ENCODE results near the gene SIRPB2. TPM values are rescaled to one million over a fixed set of nuclear protein-coding genes. Genes with fewer than 3 reads are reported as not detected.
"Not testable (repeated sequence)": the region's sequence is repeated elsewhere in the genome, so short reads cannot be mapped to it uniquely, and the experiment has no call there.

SIRPB2 gene
- polyA plus RNA-seq, 1 donor (not counting 4 experiments of a cell fraction or from before 2014, with no cell fraction given) = 1.6 TPM

- H2AFZ ChIP-seq (ENCODE audit: control insufficient read depth, low read length) = peak overlapping the region; percentile 36
- DNase-seq (ENCODE audit: low read depth, low spot score) = peak; percentile 96
- peak overlapping the region; percentile 78 for H3K9ac ChIP-seq (ENCODE audit: control insufficient read depth, extremely low read depth, insufficient read depth, low read length)
- FAIRE-seq = peak; percentile 95
- peak overlapping the region in 2 of 3 experiments; percentile 31 to 49 for H3K4me3 ChIP-seq (ENCODE audit: control insufficient read depth in 2 of 3, extremely low read depth in 1 of 3, insufficient read depth in 2 of 3, low read depth in 1 of 3, low read length in 3 of 3)
- H3K4me2 ChIP-seq (ENCODE audit: control insufficient read depth, extremely low read depth, insufficient read depth, low read depth, low read length) = peak overlapping the region; percentile 86
- H4K20me1 ChIP-seq (ENCODE audit: control insufficient read depth, extremely low read depth, insufficient read depth, low read length) = no peaks in the 10 kb centered on the region
- H3K27ac ChIP-seq (ENCODE audit: control insufficient read depth, insufficient read depth, low read length) = peak overlapping the region; percentile 99
- H3K4me1 ChIP-seq (ENCODE audit: control insufficient read depth, extremely low read depth, insufficient read depth, low read length) = peaks cover 41% of the 10 kb centered on the region
- H3K79me2 ChIP-seq (ENCODE audit: control insufficient read depth, insufficient read depth, low read length) = no peaks in the 10 kb centered on the region
- no peaks in the 10 kb centered on the region for H3K27me3 ChIP-seq (ENCODE audit: control insufficient read depth, extremely low read depth, insufficient read depth, low read length)
- H3K9me1 ChIP-seq (ENCODE audit: control insufficient read depth, extremely low read depth, insufficient read depth, low read length) = no peaks in the 10 kb centered on the region
- peaks cover 2% of the 10 kb centered on the region for H3K9me3 ChIP-seq (ENCODE audit: control insufficient read depth, low read depth, low read length)
- H3K36me3 ChIP-seq (ENCODE audit: control insufficient read depth in 2 of 2, extremely low read depth in 1 of 2, insufficient read depth in 2 of 2, low read length in 2 of 2) = no peaks in the 10 kb centered on the region
- TF ChIP-seq EZH2 (IDR thresholded peaks at IDR 0.05; ENCODE audit: low read length) = no peak
- TF ChIP-seq CTCF (optimal IDR thresholded peaks at IDR 0.05 in 1 of 3, IDR thresholded peaks at IDR 0.05 in 1 of 3, conservative IDR thresholded peaks at IDR 0.05 in 1 of 3; ENCODE audit: extremely low read depth in 1 of 3, insufficient read depth in 2 of 3, low read length in 3 of 3) = no peak
- dilution Hi-C loops (cut with MboI; ENCODE audit: extremely low pct_ligation_motif_present, low sequenced_read_pairs) = no loop called here
Measured at GRCh38 chr20:1499528-1500420, 8.6 kb upstream of the SIRPB2 start.

- H3K27ac ChIP-seq (ENCODE audit: control insufficient read depth, insufficient read depth, low read length); H3K79me2 ChIP-seq (ENCODE audit: control insufficient read depth, insufficient read depth, low read length); H3K9me1 ChIP-seq (ENCODE audit: control insufficient read depth, extremely low read depth, insufficient read depth, low read length); DNase-seq (ENCODE audit: low read depth, low spot score); H3K9me3 ChIP-seq (ENCODE audit: control insufficient read depth, low read depth, low read length); FAIRE-seq; H3K4me3 ChIP-seq (ENCODE audit: control insufficient read depth in 2 of 3, extremely low read depth in 1 of 3, insufficient read depth in 2 of 3, low read depth in 1 of 3, low read length in 3 of 3); H2AFZ ChIP-seq (ENCODE audit: control insufficient read depth, low read length); dilution Hi-C loops (cut with MboI; ENCODE audit: extremely low pct_ligation_motif_present, low sequenced_read_pairs); H3K4me2 ChIP-seq (ENCODE audit: control insufficient read depth, extremely low read depth, insufficient read depth, low read depth, low read length); H3K27me3 ChIP-seq (ENCODE audit: control insufficient read depth, extremely low read depth, insufficient read depth, low read length); H3K36me3 ChIP-seq (ENCODE audit: control insufficient read depth in 2 of 2, extremely low read depth in 1 of 2, insufficient read depth in 2 of 2, low read length in 2 of 2); H4K20me1 ChIP-seq (ENCODE audit: control insufficient read depth, extremely low read depth, insufficient read depth, low read length); H3K9ac ChIP-seq (ENCODE audit: control insufficient read depth, extremely low read depth, insufficient read depth, low read length): not testable (repeated sequence)
- H3K4me1 ChIP-seq (ENCODE audit: control insufficient read depth, extremely low read depth, insufficient read depth, low read length) = peaks cover 36% of the 10 kb centered on the region
Measured at GRCh38 chr20:1497371-1497770, 6.2 kb upstream of the SIRPB2 start.

All from keratinocyte (primary cell).